Measurements from ENCODE around the gene SOX14.

Gene SOX14

GRCh38 chr3:137764001-137764433, at the start of gene SOX14:
Gene SOX14, plus strand, starts transcription at chr3:137764315. Its CDS starts 470 bp downstream, at chr3:137764785.
- no peak for DNase-seq

- no peak for DNase-seq
Observed at GRCh38 chr3:137714551-137714950, 49.6 kb upstream of the SOX14 start.

- no peak for DNase-seq
Observed at GRCh38 chr3:137724240-137724639, 39.9 kb upstream of the SOX14 start.

GRCh38 chr3:137737208-137737607, 26.9 kb upstream of the SOX14 start:
- no peak for DNase-seq

GRCh38 chr3:137738710-137739109, 25.4 kb upstream of the SOX14 start:
- DNase-seq: no peak

GRCh38 chr3:137743608-137744007, 20.5 kb upstream of the SOX14 start:
- DNase-seq: no peak

- no peak for DNase-seq
Observed at GRCh38 chr3:137746808-137747207, 17.3 kb upstream of the SOX14 start.

GRCh38 chr3:137759505-137759904, 4.6 kb upstream of the SOX14 start:
- DNase-seq: no peak

- DNase-seq: no peak
Observed at GRCh38 chr3:137760341-137761098, 3.6 kb upstream of the SOX14 start.

GRCh38 chr3:137761099-137761562, 3.0 kb upstream of the SOX14 start:
- no peak for DNase-seq

GRCh38 chr3:137761563-137762503, 2.3 kb upstream of the SOX14 start:
- no peak for DNase-seq

- DNase-seq: no peak
Observed at GRCh38 chr3:137762674-137763593, 1.2 kb upstream of the SOX14 start.

GRCh38 chr3:137763594-137763938, 549 bp upstream of the SOX14 start:
- DNase-seq: no peak

GRCh38 chr3:137764563-137765309, 621 bp downstream of the SOX14 start:
- no peak for DNase-seq

GRCh38 chr3:137765310-137766033, 1.4 kb downstream of the SOX14 start:
- DNase-seq: no peak

- DNase-seq: no peak
Observed at GRCh38 chr3:137766041-137766875, 2.1 kb downstream of the SOX14 start.

- no peak for DNase-seq
Observed at GRCh38 chr3:137766876-137767537, 2.9 kb downstream of the SOX14 start.

GRCh38 chr3:137767538-137768360, 3.6 kb downstream of the SOX14 start:
- DNase-seq: no peak

Measured in GF-D8 (cell line).